DND-41 (cell line): ENCODE measurements around the gene MLYCD.

Source experiments
- CTCF ChIP-seq: IDR thresholded peaks from 2 replicates; pipeline ENCODE4 v1.5.1; 2012; ENCODE audit warnings: borderline replicate concordance, low read length, moderate library complexity, mild to moderate bottlenecking; ENCODE audit not compliant: poor library complexity, severe bottlenecking; ENCODE audit errors: extremely low read depth
- EZH2 ChIP-seq: IDR thresholded peaks from 3 replicates; pipeline ENCODE4 v1.6.1; 2012; ENCODE audit warnings: borderline replicate concordance, low read depth, mild to moderate bottlenecking, moderate library complexity, low read length, inconsistent platforms; ENCODE audit not compliant: severe bottlenecking

- TF ChIP-seq CTCF (no peak), EZH2 (no peak)
Measured at GRCh38 chr16:83974475-83974874, 75.6 kb downstream of the MLYCD start.
